Measurements from ENCODE around the gene IQCC.
A peak's percentile ranks its signal among the peaks of the same experiment; 100 is the strongest.

IQCC gene

GRCh38 chr1:32186491-32186890, 19.0 kb upstream of the IQCC start:
- H3K27ac ChIP-seq (ENCODE audit: low read length, poor library complexity, severe bottlenecking), result no peak overlapping the region

GRCh38 chr1:32187850-32188249, 17.6 kb upstream of the IQCC start:
- Histone ChIP-seq H2BK5ac (ENCODE audit: low read depth, low read length, poor library complexity, severe bottlenecking) (no peak overlapping the region), H3K14ac (ENCODE audit: low read length in 2 of 2) (no peak overlapping the region), H2BK12ac (ENCODE audit: low read length in 2 of 2) (no peak overlapping the region), H3K79me1 (replicated peaks; ENCODE audit: low read length, poor library complexity, severe bottlenecking) (peaks cover 32% of the 10 kb centered on the region), H3K4me2 (ENCODE audit: low read length, poor library complexity, severe bottlenecking) (no peak overlapping the region), H2BK15ac (ENCODE audit: low read depth, poor library complexity, severe bottlenecking) (no peak overlapping the region), H3K4me1 (ENCODE audit: control insufficient read depth, insufficient read depth, low read depth, low read length) (peaks cover 7% of the 10 kb centered on the region), H3K9me3 (ENCODE audit: control insufficient read depth, low read length) (no peaks in the 10 kb centered on the region), H3K36me3 (ENCODE audit: control insufficient read depth in 1 of 2, insufficient read depth in 2 of 2, low read depth in 1 of 2, low read length in 2 of 2) (peaks cover 68 to 89% of the 10 kb centered on the region in 2 experiments), H3K27me3 (ENCODE audit: control insufficient read depth in 1 of 2, insufficient read depth in 1 of 2, low read length in 2 of 2) (no peaks in the 10 kb centered on the region), H2AK5ac (ENCODE audit: low read length, severe bottlenecking) (no peak overlapping the region), H3K27ac (ENCODE audit: low read length, poor library complexity, severe bottlenecking) (no peak overlapping the region), H2AFZ (ENCODE audit: low read depth, low read length) (no peak overlapping the region), H2BK120ac (ENCODE audit: low read depth, low read length) (no peak overlapping the region), H3K9ac (ENCODE audit: low read length) (no peak overlapping the region), H4K91ac (ENCODE audit: low read length) (no peak overlapping the region), H4K8ac (ENCODE audit: low read length) (no peak overlapping the region), H3K23ac (ENCODE audit: low read length in 2 of 2) (no peak overlapping the region), H3K4ac (ENCODE audit: low read depth in 1 of 2, low read length in 2 of 2) (no peak overlapping the region), H3K4me3 (ENCODE audit: insufficient read depth in 1 of 2, low read depth in 1 of 2, low read length in 2 of 2) (no peak overlapping the region), H3K18ac (ENCODE audit: low read depth in 1 of 2, low read length in 2 of 2) (no peak overlapping the region)
- DNase-seq, result no peak
- 97% methylated on average over 9 of the region's 9 CpGs for WGBS

More at GRCh38 chr1:32186491-32186890, 19.0 kb upstream of the IQCC start:
- no peak overlapping the region for H3K4me2 ChIP-seq (ENCODE audit: low read length, poor library complexity, severe bottlenecking)
- no peaks in the 10 kb centered on the region for H3K27me3 ChIP-seq (ENCODE audit: control insufficient read depth in 1 of 2, insufficient read depth in 1 of 2, low read length in 2 of 2)
- no peak overlapping the region for H2AK5ac ChIP-seq (ENCODE audit: low read length, severe bottlenecking)
- H3K14ac ChIP-seq (ENCODE audit: low read length in 2 of 2), result no peak overlapping the region
- peaks cover 25% of the 10 kb centered on the region for H3K79me1 ChIP-seq (replicated peaks; ENCODE audit: low read length, poor library complexity, severe bottlenecking)
- no peak overlapping the region for H2BK15ac ChIP-seq (ENCODE audit: low read depth, poor library complexity, severe bottlenecking)
- H2BK120ac ChIP-seq (ENCODE audit: low read depth, low read length), result no peak overlapping the region
- 100% methylated on average over 1 of the region's 2 CpGs for WGBS
- H3K4me1 ChIP-seq (ENCODE audit: control insufficient read depth, insufficient read depth, low read depth, low read length), result peaks cover 13% of the 10 kb centered on the region
- no peak for DNase-seq
- no peak overlapping the region for H3K23ac ChIP-seq (ENCODE audit: low read length in 2 of 2)
- H4K8ac ChIP-seq (ENCODE audit: low read length), result no peak overlapping the region
- no peak overlapping the region for H2BK5ac ChIP-seq (ENCODE audit: low read depth, low read length, poor library complexity, severe bottlenecking)
- H4K91ac ChIP-seq (ENCODE audit: low read length), result no peak overlapping the region
- H3K9ac ChIP-seq (ENCODE audit: low read length), result peak overlapping the region; percentile 14
- no peak overlapping the region for H3K18ac ChIP-seq (ENCODE audit: low read depth in 1 of 2, low read length in 2 of 2)
- H2AFZ ChIP-seq (ENCODE audit: low read depth, low read length), result no peak overlapping the region
- H3K4ac ChIP-seq (ENCODE audit: low read depth in 1 of 2, low read length in 2 of 2), result no peak overlapping the region
- H2BK12ac ChIP-seq (ENCODE audit: low read length in 2 of 2), result no peak overlapping the region
- no peak overlapping the region for H3K4me3 ChIP-seq (ENCODE audit: insufficient read depth in 1 of 2, low read depth in 1 of 2, low read length in 2 of 2)
- no peaks in the 10 kb centered on the region for H3K9me3 ChIP-seq (ENCODE audit: control insufficient read depth, low read length)
- H3K36me3 ChIP-seq (ENCODE audit: control insufficient read depth in 1 of 2, insufficient read depth in 2 of 2, low read depth in 1 of 2, low read length in 2 of 2), result peaks cover 65 to 87% of the 10 kb centered on the region in 2 experiments

- Histone ChIP-seq H2BK15ac (ENCODE audit: low read depth, poor library complexity, severe bottlenecking) (no peak overlapping the region), H3K4me2 (ENCODE audit: low read length, poor library complexity, severe bottlenecking) (no peak overlapping the region), H3K79me1 (replicated peaks; ENCODE audit: low read length, poor library complexity, severe bottlenecking) (peaks cover 32% of the 10 kb centered on the region), H3K4ac (ENCODE audit: low read depth in 1 of 2, low read length in 2 of 2) (no peak overlapping the region), H2AFZ (ENCODE audit: low read depth, low read length) (no peak overlapping the region), H2BK12ac (ENCODE audit: low read length in 2 of 2) (no peak overlapping the region), H3K4me3 (ENCODE audit: insufficient read depth in 1 of 2, low read depth in 1 of 2, low read length in 2 of 2) (no peak overlapping the region), H3K4me1 (ENCODE audit: control insufficient read depth, insufficient read depth, low read depth, low read length) (peaks cover 12% of the 10 kb centered on the region), H2BK120ac (ENCODE audit: low read depth, low read length) (no peak overlapping the region), H3K14ac (ENCODE audit: low read length in 2 of 2) (no peak overlapping the region), H4K91ac (ENCODE audit: low read length) (no peak overlapping the region), H2AK5ac (ENCODE audit: low read length, severe bottlenecking) (no peak overlapping the region), H4K8ac (ENCODE audit: low read length) (no peak overlapping the region), H3K9me3 (ENCODE audit: control insufficient read depth, low read length) (no peaks in the 10 kb centered on the region), H3K27me3 (ENCODE audit: control insufficient read depth in 1 of 2, insufficient read depth in 1 of 2, low read length in 2 of 2) (no peaks in the 10 kb centered on the region), H3K36me3 (ENCODE audit: control insufficient read depth in 1 of 2, insufficient read depth in 2 of 2, low read depth in 1 of 2, low read length in 2 of 2) (peaks cover 89 to 98% of the 10 kb centered on the region in 2 experiments), H2BK5ac (ENCODE audit: low read depth, low read length, poor library complexity, severe bottlenecking) (no peak overlapping the region), H3K18ac (ENCODE audit: low read depth in 1 of 2, low read length in 2 of 2) (no peak overlapping the region), H3K23ac (ENCODE audit: low read length in 2 of 2) (no peak overlapping the region), H3K9ac (ENCODE audit: low read length) (no peak overlapping the region), H3K27ac (ENCODE audit: low read length, poor library complexity, severe bottlenecking) (no peak overlapping the region)
- no peak for DNase-seq
- WGBS, result 89% methylated on average over 8 of the region's 8 CpGs
Measured at GRCh38 chr1:32192220-32192948, 13.1 kb upstream of the IQCC start.

GRCh38 chr1:32194984-32195383, 10.5 kb upstream of the IQCC start:
- Histone ChIP-seq H3K14ac (ENCODE audit: low read length in 2 of 2) (no peak overlapping the region), H3K9me3 (ENCODE audit: control insufficient read depth, low read length) (no peaks in the 10 kb centered on the region)

More at GRCh38 chr1:32194984-32195383, 10.5 kb upstream of the IQCC start:
- H2BK120ac ChIP-seq (ENCODE audit: low read depth, low read length), result no peak overlapping the region
- no peaks in the 10 kb centered on the region for H3K27me3 ChIP-seq (ENCODE audit: control insufficient read depth in 1 of 2, insufficient read depth in 1 of 2, low read length in 2 of 2)
- peaks cover 80 to 85% of the 10 kb centered on the region in 2 experiments for H3K36me3 ChIP-seq (ENCODE audit: control insufficient read depth in 1 of 2, insufficient read depth in 2 of 2, low read depth in 1 of 2, low read length in 2 of 2)
- peaks cover 22% of the 10 kb centered on the region for H3K4me1 ChIP-seq (ENCODE audit: control insufficient read depth, insufficient read depth, low read depth, low read length)
- H4K8ac ChIP-seq (ENCODE audit: low read length), result no peak overlapping the region
- H2BK15ac ChIP-seq (ENCODE audit: low read depth, poor library complexity, severe bottlenecking), result no peak overlapping the region
- no peak overlapping the region for H4K91ac ChIP-seq (ENCODE audit: low read length)
- H3K27ac ChIP-seq (ENCODE audit: low read length, poor library complexity, severe bottlenecking), result no peak overlapping the region
- no peak for DNase-seq
- WGBS, result 96% methylated on average over 6 of the region's 6 CpGs
- peaks cover 24% of the 10 kb centered on the region for H3K79me1 ChIP-seq (replicated peaks; ENCODE audit: low read length, poor library complexity, severe bottlenecking)
- H3K18ac ChIP-seq (ENCODE audit: low read depth in 1 of 2, low read length in 2 of 2), result no peak overlapping the region
- no peak overlapping the region for H2BK12ac ChIP-seq (ENCODE audit: low read length in 2 of 2)
- H3K23ac ChIP-seq (ENCODE audit: low read length in 2 of 2), result no peak overlapping the region
- H3K4me2 ChIP-seq (ENCODE audit: low read length, poor library complexity, severe bottlenecking), result no peak overlapping the region
- no peak overlapping the region for H3K9ac ChIP-seq (ENCODE audit: low read length)
- H2AFZ ChIP-seq (ENCODE audit: low read depth, low read length), result no peak overlapping the region
- no peak overlapping the region for H2AK5ac ChIP-seq (ENCODE audit: low read length, severe bottlenecking)
- no peak overlapping the region for H3K4me3 ChIP-seq (ENCODE audit: insufficient read depth in 1 of 2, low read depth in 1 of 2, low read length in 2 of 2)
- no peak overlapping the region for H3K4ac ChIP-seq (ENCODE audit: low read depth in 1 of 2, low read length in 2 of 2)
- H2BK5ac ChIP-seq (ENCODE audit: low read depth, low read length, poor library complexity, severe bottlenecking), result no peak overlapping the region

Measured in mesenchymal stem cell (in vitro differentiated cells and primary cell).